ENCODE data around the gene THAP7. TPM values are rescaled to one million over a fixed set of nuclear protein-coding genes. Genes with fewer than 3 reads are reported as not detected.

The THAP7 gene
- total and polyA plus RNA-seq, 9 of the 15 experiments (the other 6 are each of a cell fraction or from before 2014, with no cell fraction given): 7.9 to 263 (median 84.1) TPM

DNA sequence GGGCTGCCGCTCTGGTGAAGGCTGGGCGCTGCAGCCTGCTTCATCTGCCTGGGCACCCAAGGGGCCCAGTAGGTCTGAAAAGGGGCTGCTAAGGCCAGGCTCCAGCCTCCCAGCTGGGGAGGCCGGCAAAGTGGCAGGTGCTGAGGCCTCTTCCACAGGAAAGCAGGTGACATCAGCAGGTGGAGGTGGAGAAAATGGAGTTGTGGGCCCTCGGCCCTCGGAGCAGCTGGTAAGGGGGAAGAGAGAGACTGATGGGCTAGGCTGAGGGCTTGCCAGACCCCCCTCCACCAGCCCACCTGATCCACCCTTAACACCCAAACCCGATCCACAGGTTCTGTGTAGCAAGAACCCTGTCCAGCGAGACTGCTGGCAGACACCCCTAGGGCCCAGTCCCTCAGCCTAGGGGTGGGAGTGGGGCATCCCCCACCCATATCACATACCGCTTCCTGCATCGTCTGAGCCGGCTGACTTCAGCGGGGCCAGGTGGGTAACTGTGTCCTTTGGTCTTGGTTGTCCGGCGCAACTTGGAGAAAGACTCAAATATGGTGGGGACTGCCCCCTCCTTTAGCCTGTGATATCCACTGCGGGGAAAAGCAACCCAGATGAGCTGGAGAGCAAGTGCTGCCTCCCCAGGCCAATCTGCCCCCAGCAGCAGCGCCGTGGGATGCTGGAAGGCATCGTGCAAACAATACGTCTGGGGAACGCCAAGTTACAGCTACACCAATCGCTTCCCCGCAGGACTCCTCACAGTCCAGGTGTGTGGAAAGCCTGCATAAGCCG, 1.5 kb downstream of the THAP7 start (continued):
- TF ChIP-seq, protein P1, sequence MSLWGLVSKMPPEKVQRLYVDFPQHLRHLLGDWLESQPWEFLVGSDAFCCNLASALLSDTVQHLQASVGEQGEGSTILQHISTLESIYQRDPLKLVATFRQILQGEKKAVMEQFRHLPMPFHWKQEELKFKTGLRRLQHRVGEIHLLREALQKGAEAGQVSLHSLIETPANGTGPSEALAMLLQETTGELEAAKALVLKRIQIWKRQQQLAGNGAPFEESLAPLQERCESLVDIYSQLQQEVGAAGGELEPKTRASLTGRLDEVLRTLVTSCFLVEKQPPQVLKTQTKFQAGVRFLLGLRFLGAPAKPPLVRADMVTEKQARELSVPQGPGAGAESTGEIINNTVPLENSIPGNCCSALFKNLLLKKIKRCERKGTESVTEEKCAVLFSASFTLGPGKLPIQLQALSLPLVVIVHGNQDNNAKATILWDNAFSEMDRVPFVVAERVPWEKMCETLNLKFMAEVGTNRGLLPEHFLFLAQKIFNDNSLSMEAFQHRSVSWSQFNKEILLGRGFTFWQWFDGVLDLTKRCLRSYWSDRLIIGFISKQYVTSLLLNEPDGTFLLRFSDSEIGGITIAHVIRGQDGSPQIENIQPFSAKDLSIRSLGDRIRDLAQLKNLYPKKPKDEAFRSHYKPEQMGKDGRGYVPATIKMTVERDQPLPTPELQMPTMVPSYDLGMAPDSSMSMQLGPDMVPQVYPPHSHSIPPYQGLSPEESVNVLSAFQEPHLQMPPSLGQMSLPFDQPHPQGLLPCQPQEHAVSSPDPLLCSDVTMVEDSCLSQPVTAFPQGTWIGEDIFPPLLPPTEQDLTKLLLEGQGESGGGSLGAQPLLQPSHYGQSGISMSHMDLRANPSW (CRISPR knock-in tag; IDR thresholded peaks at IDR 0.05): peak; percentile 88
- no peak for TF ChIP-seq SMARCA4 (IDR thresholded peaks at IDR 0.05)
- TF ChIP-seq, protein P2, sequence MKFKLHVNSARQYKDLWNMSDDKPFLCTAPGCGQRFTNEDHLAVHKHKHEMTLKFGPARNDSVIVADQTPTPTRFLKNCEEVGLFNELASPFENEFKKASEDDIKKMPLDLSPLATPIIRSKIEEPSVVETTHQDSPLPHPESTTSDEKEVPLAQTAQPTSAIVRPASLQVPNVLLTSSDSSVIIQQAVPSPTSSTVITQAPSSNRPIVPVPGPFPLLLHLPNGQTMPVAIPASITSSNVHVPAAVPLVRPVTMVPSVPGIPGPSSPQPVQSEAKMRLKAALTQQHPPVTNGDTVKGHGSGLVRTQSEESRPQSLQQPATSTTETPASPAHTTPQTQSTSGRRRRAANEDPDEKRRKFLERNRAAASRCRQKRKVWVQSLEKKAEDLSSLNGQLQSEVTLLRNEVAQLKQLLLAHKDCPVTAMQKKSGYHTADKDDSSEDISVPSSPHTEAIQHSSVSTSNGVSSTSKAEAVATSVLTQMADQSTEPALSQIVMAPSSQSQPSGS (CRISPR knock-in tag; IDR thresholded peaks at IDR 0.05): no peak
- no peak for TF ChIP-seq ZNF12 (CRISPR knock-in tag; IDR thresholded peaks at IDR 0.05)
- TF ChIP-seq NFXL1 (CRISPR knock-in tag; IDR thresholded peaks at IDR 0.05): no peak
- TF ChIP-seq RCOR1 (IDR thresholded peaks at IDR 0.05; ENCODE audit: borderline replicate concordance in 1 of 2, low read depth in 2 of 2, low read length in 2 of 2): peak; percentile 38 to 82; a peak in 3 of 4 replicates
- TF ChIP-seq THAP12 (CRISPR knock-in tag; IDR thresholded peaks at IDR 0.05): peak; percentile 81
- no peak for TF ChIP-seq MAFF (IDR thresholded peaks at IDR 0.05; ENCODE audit: low read length)
- TF ChIP-seq ARHGAP35 (IDR thresholded peaks at IDR 0.05; ENCODE audit: partially characterized antibody): no peak
- TF ChIP-seq RUNX1 (IDR thresholded peaks at IDR 0.05; ENCODE audit: low read depth): no peak
- TF ChIP-seq OTX1 (CRISPR knock-in tag; IDR thresholded peaks at IDR 0.05): 0 out of 2 replicates have a peak, but pooled peaks have one; percentile 7
- no peak for TF ChIP-seq MEIS2 (IDR thresholded peaks at IDR 0.05; ENCODE audit: partially characterized antibody)
- TF ChIP-seq CUX1 (CRISPR knock-in tag; IDR thresholded peaks at IDR 0.05): no peak
- TF ChIP-seq ZBTB34 (CRISPR knock-in tag; IDR thresholded peaks at IDR 0.05): no peak
- TF ChIP-seq KLF16 (IDR thresholded peaks at IDR 0.05): no peak
